HCT116 (cell line): ENCODE measurements around the gene MYRFL. TPM values are rescaled to one million over a fixed set of nuclear protein-coding genes. Genes with fewer than 3 reads are reported as not detected.

Experiments
- ATAC-seq: fragments of 200-7000 bp; cut with Tn5 transposase; 2 replicates; pipeline ENCODE4 v1.9.1; 2020; ENCODE audit warnings: mild to moderate bottlenecking, moderate library complexity
- BruUV-seq: library from RNA; stranded (reverse); fragments of 400-500 nt; replicated peaks from 2 replicates; lab custom pipeline; 2021; lab: Mats Ljungman, UMichigan
- CTCF ChIA-PET: fragments of 300-600 bp; sonication (Branson Sonifier 250); formaldehyde crosslinking; loops from one replicate; lab custom pipeline; 2021; ENCODE audit warnings: antibody characterized with exemption; lab: Charles Lee
- POLR2A ChIA-PET: fragments of 300-600, 350-600 bp; sonication (Branson Sonifier 250); formaldehyde crosslinking; loops from one replicate; lab custom pipeline; 2021; ENCODE audit warnings: antibody characterized with exemption; lab: Charles Lee
- RAD21 ChIA-PET, 2 experiments: fragments of 300-600 bp; sonication (Branson Sonifier 250); formaldehyde crosslinking; loops; one replicate each; lab custom pipeline; 2023; ENCODE audit warnings: low total read pairs in 2 of 2; ENCODE audit not compliant: uncharacterized antibody in 2 of 2, unreplicated experiment in 2 of 2, low non-redundant PET in 1 of 2; lab: Charles Lee
- DNase-seq: peaks from one replicate; pipeline ENCODE4 v3.0.0-alpha.2; 2010; ENCODE audit warnings: low read depth, low spot score
- H2AFZ ChIP-seq: fragments of 200-600 bp; shearing (Covaris generic), sonication (generic); 2 replicates; pipeline ENCODE4 v1.6.1; 2017; ENCODE audit warnings: low read depth, mixed run types, mixed read lengths, antibody characterized with exemption, low read length; ENCODE audit not compliant: poor library complexity, severe bottlenecking
- H3K27ac ChIP-seq: 2 replicates; pipeline ENCODE4 v1.5.1; 2012; ENCODE audit warnings: low read depth, low read length
- H3K27me3 ChIP-seq: fragments of 200-600 bp; sonication (generic); 2 replicates; pipeline ENCODE4 v1.6.1; 2016; ENCODE audit warnings: mixed run types, low read length, mixed read lengths; ENCODE audit not compliant: insufficient read depth
- H3K36me3 ChIP-seq, 2 experiments: fragments of 200-500 bp in 1 of 2; fragments of 200-600 bp in 1 of 2; sonication (Bioruptor generic) in 1 of 2; sonication (generic) in 1 of 2; 2 replicates each; pipeline versions ENCODE4 v1.5.1 to v1.6.1; 2014 to 2016; ENCODE audit warnings: low read length in 2 of 2, inconsistent platforms in 1 of 2, mixed read lengths in 1 of 2, mixed run types in 1 of 2; ENCODE audit not compliant: insufficient read depth in 2 of 2, control insufficient read depth in 1 of 2
- H3K4me1 ChIP-seq, 2 experiments: fragments of 200-600 bp in 1 of 2; sonication (generic) in 1 of 2; 2 replicates each; pipeline versions ENCODE4 v1.5.1 to v1.6.1; 2012 to 2017; ENCODE audit warnings: low read length in 2 of 2, inconsistent platforms in 1 of 2, mild to moderate bottlenecking in 1 of 2, mixed read lengths in 1 of 2, mixed run types in 1 of 2, moderate library complexity in 1 of 2; ENCODE audit not compliant: insufficient read depth in 2 of 2, control insufficient read depth in 1 of 2
- H3K4me2 ChIP-seq: fragments of 200-600 bp; sonication (generic); 2 replicates; pipeline ENCODE4 v1.6.1; 2017; ENCODE audit warnings: mixed run types, low read length, mixed read lengths
- H3K4me3 ChIP-seq, 2 experiments: fragments of 200-600 bp in 1 of 2; sonication (generic) in 1 of 2; replicated peaks in 1 of 2; 2 replicates each; pipeline ENCODE4 v1.5.1; 2011 to 2016; ENCODE audit warnings: low read length in 2 of 2, control low read depth in 1 of 2, low read depth in 1 of 2, mild to moderate bottlenecking in 1 of 2, mixed read lengths in 1 of 2, mixed run types in 1 of 2
- H3K79me2 ChIP-seq: fragments of 200-600 bp; sonication (generic); 2 replicates; pipeline ENCODE4 v1.6.1; 2017; ENCODE audit warnings: mild to moderate bottlenecking, mixed run types, low read length, moderate library complexity, mixed read lengths; ENCODE audit not compliant: insufficient read depth
- H3K9ac ChIP-seq: fragments of 200-600 bp; sonication (generic); 2 replicates; pipeline ENCODE4 v1.6.1; 2016; ENCODE audit warnings: low read length, mixed read lengths
- H3K9me2 ChIP-seq: fragments of 200-600 bp; sonication (generic), shearing (Covaris generic); 2 replicates; pipeline ENCODE4 v1.6.1; 2017; ENCODE audit warnings: mixed run types, mild to moderate bottlenecking, moderate library complexity; ENCODE audit not compliant: insufficient read depth
- H3K9me3 ChIP-seq, 2 experiments: fragments of 200-500 bp in 1 of 2; fragments of 200-600 bp in 1 of 2; sonication (Bioruptor generic) in 1 of 2; sonication (generic) in 1 of 2; 2 replicates each; pipeline ENCODE4 v1.6.1; 2014 to 2017; ENCODE audit warnings: low read length in 2 of 2, mixed read lengths in 2 of 2, inconsistent platforms in 1 of 2, low read depth in 1 of 2, mild to moderate bottlenecking in 1 of 2, mixed run types in 1 of 2, moderate library complexity in 1 of 2; ENCODE audit not compliant: control insufficient read depth in 1 of 2, insufficient read depth in 1 of 2
- H4K20me1 ChIP-seq: fragments of 200-600 bp; sonication (generic), shearing (Covaris generic); 2 replicates; pipeline ENCODE4 v1.6.1; 2017; ENCODE audit warnings: mixed run types, mild to moderate bottlenecking, moderate library complexity; ENCODE audit not compliant: insufficient read depth
- CBX3 ChIP-seq: IDR thresholded peaks from 2 replicates; pipeline ENCODE4 v1.6.1; 2012; ENCODE audit warnings: low read depth
- CTCF ChIP-seq, 3 experiments: fragments of 200-600 bp in 1 of 3; sonication (generic) in 1 of 3; IDR thresholded peaks in 2 of 3; conservative IDR thresholded peaks in 1 of 3; 2 replicates each; pipeline ENCODE4 v1.5.1; 2012 to 2017; ENCODE audit warnings: low read depth in 2 of 3, low read length in 2 of 3, antibody characterized with exemption in 1 of 3, borderline replicate concordance in 1 of 3, control low read depth in 1 of 3, mild to moderate bottlenecking in 1 of 3, mixed read lengths in 1 of 3, mixed run types in 1 of 3, moderate library complexity in 1 of 3; ENCODE audit not compliant: insufficient read depth in 1 of 3
- EGR1 ChIP-seq: IDR thresholded peaks from 2 replicates; pipeline ENCODE4 v1.6.1; 2012; ENCODE audit warnings: low read depth
- ELF1 ChIP-seq: IDR thresholded peaks from 2 replicates; pipeline ENCODE4 v1.6.1; 2012; ENCODE audit warnings: low read depth, borderline replicate concordance
- EZH2phosphoT487 ChIP-seq: fragments of 200-600 bp; IDR thresholded peaks from 2 replicates; pipeline ENCODE4 v1.6.1; 2018; ENCODE audit warnings: antibody characterized with exemption, borderline replicate concordance
- FOSL1 ChIP-seq: IDR thresholded peaks from 2 replicates; pipeline ENCODE4 v1.6.1; 2012; ENCODE audit warnings: low read depth
- MAX ChIP-seq: IDR thresholded peaks from 2 replicates; pipeline ENCODE4 v1.6.1; 2012
- POLR2AphosphoS5 ChIP-seq: IDR thresholded peaks from 2 replicates; pipeline ENCODE4 v1.6.1; 2011; ENCODE audit warnings: mild to moderate bottlenecking, low read depth, low read length, moderate library complexity
- RAD21 ChIP-seq: IDR thresholded peaks from 2 replicates; pipeline ENCODE4 v1.6.1; 2012; ENCODE audit warnings: low read depth, mild to moderate bottlenecking
- REST ChIP-seq: IDR thresholded peaks from 2 replicates; pipeline ENCODE4 v1.6.1; 2012; ENCODE audit warnings: low read depth
- SIN3A ChIP-seq: IDR thresholded peaks from 2 replicates; pipeline ENCODE4 v1.6.1; 2012; ENCODE audit warnings: low read depth
- SRF ChIP-seq: IDR thresholded peaks from 2 replicates; pipeline ENCODE4 v1.6.1; 2012; ENCODE audit warnings: low read depth
- ZBTB33 ChIP-seq: IDR thresholded peaks from 2 replicates; pipeline ENCODE4 v1.6.1; 2011; ENCODE audit warnings: mild to moderate bottlenecking, low read length, moderate library complexity; ENCODE audit not compliant: insufficient replicate concordance; ENCODE audit errors: extremely low read depth
- ZFX ChIP-seq: fragments of 450-650 bp; IDR thresholded peaks from 2 replicates; pipeline ENCODE4 v1.6.1; 2017
- intact Hi-C: fragments of 100-400 bp; cut with micrococcal nuclease; formaldehyde crosslinking; loops from 2 replicates; pipeline ENCODE4 v1.10.0; 2022
- total RNA-seq: library from RNA; stranded (reverse); gene quantifications from one replicate; pipeline ENCODE4 v1.2.1, GENCODE V29; 2021; ENCODE audit not compliant: unreplicated experiment

The MYRFL gene
- total RNA-seq, 1 experiment from 2014 or later: 0.30 TPM

- no peaks in the 10 kb centered on the region for H3K36me3 ChIP-seq
- no peak for TF ChIP-seq ZBTB33
- no peak for TF ChIP-seq CBX3
- no peak for TF ChIP-seq POLR2AphosphoS5
- TF ChIP-seq MAX: no peak
- TF ChIP-seq CTCF (IDR thresholded peaks at IDR 0.05 in 2 of 3, conservative IDR thresholded peaks at IDR 0.05 in 1 of 3; ENCODE audit: borderline replicate concordance in 1 of 3, insufficient read depth in 1 of 3, low read depth in 2 of 3, low read length in 2 of 3): no peak
- no peak for TF ChIP-seq RAD21
- no peak for TF ChIP-seq REST
- no peak for TF ChIP-seq ZFX
- TF ChIP-seq ELF1: no peak
- TF ChIP-seq FOSL1: no peak
- no peak for TF ChIP-seq EGR1
- TF ChIP-seq SRF: no peak
- TF ChIP-seq EZH2phosphoT487: no peak
- no peak for TF ChIP-seq SIN3A
- H2AFZ ChIP-seq: no peak overlapping the region
- H3K27ac ChIP-seq: no peak overlapping the region
- ChIA-PET CTCF (no interaction called here), POLR2A (no interaction called here), RAD21 (no interaction called here)
- BruUV-seq: no TSS peak
- H3K79me2 ChIP-seq: no peaks in the 10 kb centered on the region
- H3K4me2 ChIP-seq: no peak overlapping the region
- ATAC-seq (no peak), DNase-seq (no peak)
- H3K9me2 ChIP-seq: no peaks in the 10 kb centered on the region
- no peaks in the 10 kb centered on the region for H3K27me3 ChIP-seq
- H3K4me1 ChIP-seq: no peaks in the 10 kb centered on the region
- H3K9ac ChIP-seq: no peak overlapping the region
- H4K20me1 ChIP-seq: no peaks in the 10 kb centered on the region
- intact Hi-C loops: no loop called here
- no peak overlapping the region for H3K4me3 ChIP-seq
- no peaks in the 10 kb centered on the region for H3K9me3 ChIP-seq
These were observed 19.8 kb downstream of the MYRFL start for GRCh38 chr12:69844836-69845235.
